GM20431 (cell line): Measurements from ENCODE around the gene HCN2.

Source experiments
- in situ Hi-C: fragments of 300-500 bp; cut with MseI, MboI; formaldehyde crosslinking; loops from one replicate; pipeline ENCODE4 v1.15.0; 2020; ENCODE audit warnings: low sequenced_read_pairs; ENCODE audit not compliant: unreplicated experiment

HCN2 gene

GRCh38 chr19:633786-634639, 44.3 kb downstream of the HCN2 start:
- in situ Hi-C loops = no loop called here

GRCh38 chr19:634975-635652, 45.4 kb downstream of the HCN2 start:
- in situ Hi-C loops = no loop called here

GRCh38 chr19:638906-639252, 49.2 kb downstream of the HCN2 start:
- in situ Hi-C loops = no loop called here

GRCh38 chr19:639253-640160, 49.8 kb downstream of the HCN2 start, which contains the start of gene FGF22:
FGF22 (plus strand) TSS chr19:639879; CDS start chr19:639926, 47 bp downstream.
- in situ Hi-C loops = no loop called here

- in situ Hi-C loops = no loop called here
These were observed 50.5 kb downstream of the HCN2 start for GRCh38 chr19:640161-640558.

GRCh38 chr19:640606-641189, 51.0 kb downstream of the HCN2 start:
- in situ Hi-C loops = no loop called here

- in situ Hi-C loops = no loop called here
These were observed 52.0 kb downstream of the HCN2 start for GRCh38 chr19:641702-642101.

GRCh38 chr19:642767-643727, 53.4 kb downstream of the HCN2 start:
- in situ Hi-C loops = no loop called here

- in situ Hi-C loops = no loop called here
These were observed 54.1 kb downstream of the HCN2 start for GRCh38 chr19:643736-644135.

GRCh38 chr19:644363-644762, 54.7 kb downstream of the HCN2 start:
- in situ Hi-C loops = no loop called here

GRCh38 chr19:644789-645188, 55.1 kb downstream of the HCN2 start:
- in situ Hi-C loops = no loop called here

GRCh38 chr19:645912-646778, 56.5 kb downstream of the HCN2 start:
- in situ Hi-C loops = no loop called here

- in situ Hi-C loops = no loop called here
These were observed 57.3 kb downstream of the HCN2 start for GRCh38 chr19:646779-647565.

GRCh38 chr19:647566-648284, 58.0 kb downstream of the HCN2 start:
- in situ Hi-C loops = no loop called here

- in situ Hi-C loops = no loop called here
These were observed 58.6 kb downstream of the HCN2 start for GRCh38 chr19:648305-648704.

- in situ Hi-C loops = no loop called here
These were observed 59.5 kb downstream of the HCN2 start for GRCh38 chr19:648904-649801.
